Upper lobe of left lung (tissue), 6 donors: Measurements from ENCODE around the gene ZNF732. TPM values are rescaled to one million over a fixed set of nuclear protein-coding genes. Genes with fewer than 3 reads are reported as not detected.
"Not testable (repeated sequence)": the region's sequence is repeated elsewhere in the genome, so short reads cannot be mapped to it uniquely, and the experiment has no call there.

Source experiments
- ATAC-seq, 2 donors: fragments of 200-7000 bp; cut with Tn5 transposase; one replicate each; pipeline ENCODE4 v1.9.1; 2022; ENCODE audit warnings: mild to moderate bottlenecking in 2 of 2, moderate library complexity in 2 of 2; ENCODE audit not compliant: low FRiP score in 2 of 2
- DNase-seq, 2 donors: peaks; one replicate each; pipeline ENCODE4 v3.0.0-alpha.2; 2019 to 2020
- H3K27ac ChIP-seq, 4 donors: fragments of 200-600 bp; sonication (generic); one replicate each; pipeline ENCODE4 v1.5.1; 2016 to 2019
- H3K27me3 ChIP-seq, 4 donors: fragments of 200-600 bp; sonication (generic); one replicate each; pipeline ENCODE4 v1.5.1; 2017 to 2019
- H3K36me3 ChIP-seq, 4 donors: fragments of 200-600 bp; sonication (generic); one replicate each; pipeline ENCODE4 v1.5.1; 2016 to 2019
- H3K4me1 ChIP-seq, 4 donors: fragments of 200-600 bp; sonication (generic); one replicate each; pipeline ENCODE4 v1.5.1; 2018 to 2019
- H3K4me3 ChIP-seq, 4 donors: fragments of 200-600 bp; sonication (generic); one replicate each; pipeline ENCODE4 v1.5.1; 2017 to 2019; ENCODE audit warnings: mild to moderate bottlenecking in 2 of 4, moderate library complexity in 1 of 4
- H3K9me3 ChIP-seq, 4 donors: fragments of 200-600 bp; sonication (generic); one replicate each; pipeline ENCODE4 v1.5.1; 2018 to 2019
- CTCF ChIP-seq, 6 experiments: fragments of 450-650 bp in 4 of 6; fragments of 200-600 bp in 2 of 6; sonication (generic) in 2 of 6; IDR thresholded peaks; one replicate each; pipeline ENCODE4 v1.5.1; 2016 to 2019; ENCODE audit warnings: antibody characterized with exemption in 6 of 6
- EP300 ChIP-seq, 4 donors: sonication (generic); formaldehyde crosslinking; IDR thresholded peaks; one replicate each; pipeline ENCODE4 v1.5.1; 2017; ENCODE audit warnings: antibody characterized with exemption in 4 of 4, control low read depth in 2 of 4
- POLR2A ChIP-seq, 4 donors: fragments of 450-650 bp; IDR thresholded peaks; one replicate each; pipeline ENCODE4 v1.5.1; 2016 to 2017; ENCODE audit warnings: antibody characterized with exemption in 4 of 4, mild to moderate bottlenecking in 2 of 4
- POLR2AphosphoS5 ChIP-seq, 2 donors: sonication (generic); formaldehyde crosslinking; IDR thresholded peaks; one replicate each; pipeline ENCODE4 v1.5.1; 2017; ENCODE audit warnings: antibody characterized with exemption in 2 of 2
- WGBS, 2 donors: methylation state at CpG; one replicate each; pipeline ENCODE4 v1.1.5; 2017 to 2018; 5-methylcytosine and 5-hydroxymethylcytosine counted together
- total RNA-seq, 6 donors: library from RNA; depleted of rRNA in 4 of 6; stranded (reverse); fragments of >200 nt in 4 of 6; gene quantifications; one replicate each; pipeline versions ENCODE4 v1.1.0 to v1.2.1, GENCODE V29; 2016 to 2021
- donor health status: DM: no; HTN: no; CAD: no; lungs with moderate emphysema.
- donor health status: DM: no; HTN: yes; CAD: no; lungs with severe emphysema.

ZNF732 gene
- total RNA-seq, 6 donors from 2014 or later = 0.13 to 0.15 TPM; not detected in 4

DNA sequence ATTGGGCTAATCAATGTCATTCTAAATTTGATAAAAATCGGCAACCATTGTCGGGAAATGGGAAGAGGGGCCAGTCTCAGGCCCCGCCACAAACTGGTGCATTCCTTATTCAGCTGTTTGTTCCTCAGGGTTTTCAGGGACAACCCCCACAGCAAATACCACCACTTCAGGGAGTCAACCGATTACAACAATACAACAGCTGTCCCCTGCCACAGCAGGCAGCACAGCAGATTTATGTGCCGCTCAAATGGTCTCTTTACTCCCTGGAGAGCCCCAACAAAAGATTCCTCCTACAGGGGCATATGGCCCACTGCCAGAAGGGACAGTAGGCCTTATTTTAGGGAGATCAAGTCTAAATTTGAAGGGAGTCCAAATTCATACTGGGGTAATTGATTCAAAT, 61.8 kb downstream of the ZNF732 start:
- H3K27me3 ChIP-seq = no peaks in the 10 kb centered on the region
- WGBS, 2 donors = 77 to 78% methylated on average over 5 of the region's 5 CpGs
- TF ChIP-seq EP300 (IDR thresholded peaks at IDR 0.05) = no peak
- no peak for TF ChIP-seq POLR2A (IDR thresholded peaks at IDR 0.05)
- no peak for TF ChIP-seq POLR2AphosphoS5 (IDR thresholded peaks at IDR 0.05)
- TF ChIP-seq CTCF (IDR thresholded peaks at IDR 0.05) = no peak

DNA sequence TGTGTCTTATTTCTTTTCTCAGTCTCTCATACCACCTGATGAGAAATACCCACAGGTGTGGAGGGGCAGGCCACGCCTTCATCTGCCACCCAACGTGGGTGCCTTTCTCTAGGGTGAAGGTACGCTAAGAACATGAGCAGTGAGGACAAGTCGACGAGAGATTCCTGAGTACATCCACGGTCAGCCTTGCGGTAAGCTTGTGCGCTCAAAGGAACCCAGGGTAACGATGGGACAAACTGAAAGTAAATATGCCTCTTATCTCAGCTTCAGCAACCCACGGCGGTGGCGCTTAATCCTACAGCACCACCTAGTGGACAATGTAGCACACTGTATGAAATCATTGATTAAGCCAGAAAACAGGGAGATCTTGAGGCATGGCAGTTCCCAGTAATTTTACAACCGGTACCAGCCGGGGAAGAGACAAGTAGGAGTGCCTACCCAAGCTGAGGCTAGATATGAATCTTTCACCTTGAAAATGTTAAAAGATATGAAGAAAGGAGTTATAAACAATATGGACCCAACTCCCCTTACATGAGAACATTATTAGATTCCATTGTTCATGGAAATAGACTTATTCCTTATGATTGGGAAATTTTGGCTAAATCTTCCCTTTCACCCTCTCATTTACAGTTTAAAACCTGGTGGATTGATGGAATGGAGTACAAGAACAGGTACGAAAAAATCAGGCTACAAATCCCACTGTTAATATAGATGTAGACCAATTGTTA, 63.0 kb downstream of the ZNF732 start:
- Histone ChIP-seq H3K4me3 (peak overlapping the region; percentile 43 to 58 (median 52)), H3K27me3 (no peaks in the 10 kb centered on the region), H3K27ac (peak overlapping the region; percentile 38 to 68 (median 61)), H3K9me3 (peaks cover 0 to 8% (median 2%) of the 10 kb centered on the region in 4 donors), H3K4me1 (peaks cover 0 to 8% (median 4%) of the 10 kb centered on the region in 4 donors), H3K36me3 (no peaks in the 10 kb centered on the region)
- WGBS, 2 donors = 20 to 29% methylated on average over 15 of the region's 15 CpGs
- ATAC-seq = peak; percentile 91 to 96
- TF ChIP-seq POLR2AphosphoS5 (IDR thresholded peaks at IDR 0.05) = peak; percentile 37 to 42
- peak; percentile 81 to 92 (median 88) for TF ChIP-seq CTCF (IDR thresholded peaks at IDR 0.05)
- no peak for TF ChIP-seq POLR2A (IDR thresholded peaks at IDR 0.05)
- peak in 1 of 2 donors; percentile 77 for DNase-seq

More for the DNA sequence above, 61.8 kb downstream of the ZNF732 start:
- Histone ChIP-seq H3K9me3 (peaks cover 0 to 16% (median 6%) of the 10 kb centered on the region in 4 donors), H3K27ac (no peak overlapping the region), H3K4me1 (peaks cover 0 to 8% (median 4%) of the 10 kb centered on the region in 4 donors), H3K4me3 (no peak overlapping the region), H3K36me3 (no peaks in the 10 kb centered on the region)
- DNase-seq = no peak
- no peak for ATAC-seq

DNA sequence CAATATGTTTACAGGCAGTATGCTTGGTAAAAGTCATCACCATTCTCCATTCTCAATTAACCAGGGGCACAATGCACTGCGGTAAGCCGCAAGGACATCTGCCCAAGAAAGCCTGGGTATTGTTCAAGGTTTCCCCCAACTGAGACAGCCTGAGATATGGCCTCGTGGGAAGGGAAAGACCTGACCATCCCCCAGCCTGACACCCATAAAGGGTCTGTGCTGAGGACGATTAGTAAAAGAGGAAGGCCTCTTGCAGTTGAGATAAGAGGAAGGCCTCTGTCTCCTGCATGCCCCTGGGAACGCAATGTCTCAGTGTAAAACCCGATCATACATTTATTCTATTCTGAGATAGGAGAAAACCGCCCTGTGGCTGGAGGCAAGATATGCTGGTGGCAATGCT, 63.9 kb downstream of the ZNF732 start:
- not testable (repeated sequence) for H3K4me3 ChIP-seq, H3K36me3 ChIP-seq, H3K9me3 ChIP-seq, ATAC-seq, H3K4me1 ChIP-seq, H3K27me3 ChIP-seq, DNase-seq
- peak overlapping the region in 3 of 4 donors; percentile 38 to 68 (median 62) for H3K27ac ChIP-seq
- WGBS, 2 donors = 60 to 75% methylated on average over 7 of the region's 7 CpGs

DNA sequence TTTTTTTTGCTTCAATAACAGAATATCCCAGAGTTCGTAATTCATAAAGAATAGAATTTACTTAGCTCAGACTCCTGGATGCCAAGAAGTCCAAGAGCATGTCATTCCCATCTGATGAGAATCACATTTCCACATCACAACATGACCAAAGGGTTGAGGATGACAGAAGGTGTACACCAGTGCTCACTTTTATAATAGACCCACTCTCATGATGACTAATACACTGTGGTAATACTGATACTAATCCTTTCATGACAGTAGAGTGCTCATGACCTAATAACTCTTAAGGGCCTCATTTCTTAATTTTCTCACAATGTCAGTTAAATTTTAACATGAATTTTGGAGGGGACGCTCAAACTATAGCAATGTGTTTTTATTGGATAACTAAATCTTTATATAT, 69.2 kb downstream of the ZNF732 start:
- no peak for DNase-seq
- Histone ChIP-seq H3K4me3 (no peak overlapping the region), H3K9me3 (peaks cover 0 to 4% (median 0%) of the 10 kb centered on the region in 4 donors), H3K27me3 (no peaks in the 10 kb centered on the region), H3K36me3 (no peaks in the 10 kb centered on the region), H3K27ac (no peak overlapping the region), H3K4me1 (no peaks in the 10 kb centered on the region)
- ATAC-seq = no peak
- no peak for TF ChIP-seq CTCF (IDR thresholded peaks at IDR 0.05)
- 89 to 96% methylated on average over 2 of the region's 2 CpGs for WGBS, 2 donors

DNA sequence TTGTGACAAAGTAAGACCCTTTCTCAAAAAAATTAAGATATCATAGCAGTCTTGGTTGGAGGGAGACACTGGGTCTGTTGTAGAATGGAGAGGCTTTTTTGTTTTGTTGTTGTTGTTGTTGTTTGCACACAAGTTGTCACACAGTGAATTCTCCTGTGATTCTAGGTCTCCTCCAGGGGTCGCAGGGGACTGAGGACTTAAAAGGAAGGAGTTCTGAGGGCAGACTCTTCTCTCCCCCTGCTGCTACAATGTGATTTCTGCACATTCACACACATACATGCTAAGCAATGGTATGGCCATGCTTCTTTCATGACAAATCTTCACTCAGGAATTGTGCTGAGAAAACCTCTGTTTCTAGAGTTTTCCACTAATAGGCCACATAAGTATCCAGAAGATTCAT, 71.1 kb downstream of the ZNF732 start:
- 80 to 89% methylated on average over 1 of the region's 1 CpG for WGBS, 2 donors
- Histone ChIP-seq H3K36me3 (no peaks in the 10 kb centered on the region), H3K9me3 (peaks cover 0 to 6% (median 2%) of the 10 kb centered on the region in 4 donors), H3K4me3 (no peak overlapping the region), H3K4me1 (no peaks in the 10 kb centered on the region), H3K27me3 (no peaks in the 10 kb centered on the region), H3K27ac (no peak overlapping the region)
- TF ChIP-seq POLR2A (IDR thresholded peaks at IDR 0.05) = no peak
- no peak for TF ChIP-seq POLR2AphosphoS5 (IDR thresholded peaks at IDR 0.05)
- TF ChIP-seq EP300 (IDR thresholded peaks at IDR 0.05) = no peak
- no peak for TF ChIP-seq CTCF (IDR thresholded peaks at IDR 0.05)
- ATAC-seq (no peak), DNase-seq (no peak)
